Endothelial cell (in vitro differentiated cells): ENCODE data around the gene C2orf81. TPM values are rescaled to one million over a fixed set of nuclear protein-coding genes. Genes with fewer than 3 reads are reported as not detected.
"Not testable (repeated sequence)": the region's sequence is repeated elsewhere in the genome, so short reads cannot be mapped to it uniquely, and the experiment has no call there.

Experiments used
- DNase-seq: peaks from one replicate; pipeline ENCODE4 v3.0.0; 2021; ENCODE audit warnings: low spot score
- H3K27ac Mint-ChIP-seq: one replicate; pipeline ENCODE4 v1.8.0; 2021; ENCODE audit warnings: mixed read lengths, inconsistent platforms; ENCODE audit not compliant: unreplicated experiment
- H3K27me3 Mint-ChIP-seq: one replicate; pipeline ENCODE4 v1.8.0; 2021; ENCODE audit warnings: mild to moderate bottlenecking, moderate library complexity, mixed read lengths, inconsistent platforms; ENCODE audit not compliant: unreplicated experiment
- H3K36me3 Mint-ChIP-seq: one replicate; pipeline ENCODE4 v1.8.0; 2021; ENCODE audit warnings: mild to moderate bottlenecking, low read depth, mixed read lengths, inconsistent platforms; ENCODE audit not compliant: unreplicated experiment
- H3K4me1 Mint-ChIP-seq: one replicate; pipeline ENCODE4 v1.8.0; 2021; ENCODE audit warnings: mild to moderate bottlenecking, mixed read lengths, inconsistent platforms; ENCODE audit not compliant: unreplicated experiment
- H3K4me3 Mint-ChIP-seq: one replicate; pipeline ENCODE4 v1.8.0; 2021; ENCODE audit warnings: mild to moderate bottlenecking, mixed read lengths, inconsistent platforms; ENCODE audit not compliant: unreplicated experiment
- H3K9me3 Mint-ChIP-seq: one replicate; pipeline ENCODE4 v1.8.0; 2021; ENCODE audit warnings: mixed read lengths, inconsistent platforms; ENCODE audit not compliant: unreplicated experiment
- CTCF ChIP-seq: fragments of 200-600 bp; sonication (generic); IDR thresholded peaks from one replicate; pipeline ENCODE4 v1.5.0; 2021; ENCODE audit warnings: antibody characterized with exemption; ENCODE audit not compliant: unreplicated experiment
- total RNA-seq: library from RNA; stranded (reverse); fragmentation: NEBNext Ultra II Directional; extraction: Animal tissue kit (Norgen Biotek cat#: 25700); gene quantifications from one replicate; pipeline ENCODE4 v1.2.1, GENCODE V29; 2021; ENCODE audit not compliant: unreplicated experiment

The C2orf81 gene
- total RNA-seq, 1 donor from 2014 or later: 5.0 TPM

DNA sequence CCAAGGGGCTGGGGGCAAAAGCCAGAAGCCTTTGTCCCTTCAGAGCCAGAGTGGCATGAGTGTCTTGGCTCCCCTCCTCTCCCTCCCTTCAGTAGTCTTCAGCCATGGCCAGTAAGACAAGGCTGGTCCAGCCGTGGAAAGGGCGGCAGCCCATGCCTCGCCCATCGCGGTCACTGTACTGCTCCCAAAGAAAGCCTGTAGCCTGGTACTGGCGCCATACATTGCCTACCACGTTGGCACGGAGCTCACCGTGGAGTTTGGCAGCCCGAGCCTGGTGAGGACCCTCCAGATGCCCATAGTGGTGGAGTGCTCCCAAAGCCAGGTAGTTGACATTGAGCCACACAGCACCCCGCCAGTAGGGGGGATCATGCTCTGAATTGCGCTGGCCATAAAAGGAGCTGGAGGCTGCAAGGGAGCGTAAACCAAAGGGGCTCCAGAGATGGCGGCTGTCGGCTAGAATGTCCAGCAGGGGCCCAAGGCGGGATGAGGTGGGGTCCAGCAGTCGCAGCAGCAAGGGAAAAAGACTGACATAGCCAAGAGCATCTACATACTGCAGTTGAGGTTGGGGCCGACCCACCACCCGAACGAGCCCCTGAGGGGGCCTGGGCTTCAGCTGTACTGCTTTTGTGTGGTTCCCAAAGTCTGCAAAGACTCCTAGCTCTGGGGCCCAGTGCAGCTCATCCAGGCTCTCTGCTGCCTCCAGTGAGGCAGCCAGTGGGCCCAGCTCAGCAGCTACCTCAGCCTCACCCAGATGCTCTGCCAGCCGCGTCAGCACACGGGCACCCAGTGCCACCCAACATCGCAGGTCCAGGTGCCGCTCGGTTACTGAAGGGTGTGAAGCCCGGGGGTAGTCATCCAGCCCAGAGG, 40.0 kb upstream of the C2orf81 start:
- Mint-ChIP-seq H3K27ac (no peak overlapping the region), H3K27me3 (peaks cover 18% of the 10 kb centered on the region)
- no peak for TF ChIP-seq CTCF

DNA sequence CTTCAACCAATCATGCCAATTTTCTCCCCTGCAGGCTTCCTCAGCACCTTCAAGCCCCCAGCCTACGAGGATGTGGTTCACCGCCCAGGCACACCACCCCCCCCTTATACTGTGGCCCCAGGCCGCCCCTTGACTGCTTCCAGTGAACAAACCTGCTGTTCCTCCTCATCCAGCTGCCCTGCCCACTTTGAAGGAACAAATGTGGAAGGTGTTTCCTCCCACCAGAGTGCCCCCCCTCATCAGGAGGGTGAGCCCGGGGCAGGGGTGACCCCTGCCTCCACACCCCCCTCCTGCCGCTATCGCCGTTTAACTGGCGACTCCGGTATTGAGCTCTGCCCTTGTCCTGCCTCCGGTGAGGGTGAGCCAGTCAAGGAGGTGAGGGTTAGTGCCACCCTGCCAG, 38.8 kb upstream of the C2orf81 start:
- DNase-seq, H3K27ac Mint-ChIP-seq, H3K36me3 Mint-ChIP-seq, H3K9me3 Mint-ChIP-seq: not testable (repeated sequence)
- peaks cover 20% of the 10 kb centered on the region for H3K27me3 Mint-ChIP-seq
- H3K4me1 Mint-ChIP-seq: peaks cover 37% of the 10 kb centered on the region
- H3K4me3 Mint-ChIP-seq: peak overlapping the region; percentile 98

More for the DNA sequence above, 40.0 kb upstream of the C2orf81 start:
- peaks cover 30% of the 10 kb centered on the region for H3K4me1 Mint-ChIP-seq
- H3K9me3 Mint-ChIP-seq: no peaks in the 10 kb centered on the region
- peaks cover 9% of the 10 kb centered on the region for H3K36me3 Mint-ChIP-seq
- H3K4me3 Mint-ChIP-seq: no peak overlapping the region
- DNase-seq: peak; percentile 35

GRCh38 chr2:74459503-74460118, 38.2 kb upstream of the C2orf81 start:
- H3K27ac Mint-ChIP-seq: peak overlapping the region; percentile 76
- H3K4me1 Mint-ChIP-seq: peaks cover 41% of the 10 kb centered on the region
- H3K9me3 Mint-ChIP-seq, DNase-seq: not testable (repeated sequence)
- peaks cover 20% of the 10 kb centered on the region for H3K27me3 Mint-ChIP-seq
- H3K36me3 Mint-ChIP-seq: peaks cover 13% of the 10 kb centered on the region
- H3K4me3 Mint-ChIP-seq: peak overlapping the region; percentile 98

GRCh38 chr2:74458938-74459363, 37.5 kb upstream of the C2orf81 start:
- no peak for DNase-seq
- peaks cover 38% of the 10 kb centered on the region for H3K4me1 Mint-ChIP-seq
- H3K9me3 Mint-ChIP-seq: no peaks in the 10 kb centered on the region
- peak overlapping the region; percentile 98 for H3K4me3 Mint-ChIP-seq
- peaks cover 14% of the 10 kb centered on the region for H3K36me3 Mint-ChIP-seq
- no peak for TF ChIP-seq CTCF
- H3K27me3 Mint-ChIP-seq: peaks cover 17% of the 10 kb centered on the region
- H3K27ac Mint-ChIP-seq: peak overlapping the region; percentile 89

GRCh38 chr2:74458132-74458937, 36.9 kb upstream of the C2orf81 start, which contains the start of gene WBP1:
WBP1 (plus strand) TSS chr2:74458438; CDS start chr2:74458603, 165 bp downstream.
- Mint-ChIP-seq H3K27ac (peak within 1 kb of the TSS; percentile 89), H3K4me3 (peak within 1 kb of the TSS; percentile 98), H3K9me3 (no peaks in the 10 kb centered on the region), H3K36me3 (peaks cover 14% of the 10 kb centered on the region), H3K27me3 (peaks cover 15% of the 10 kb centered on the region), H3K4me1 (peaks cover 37% of the 10 kb centered on the region)
- no peak for TF ChIP-seq CTCF
- DNase-seq: peak; percentile 97
